HEK293T (cell line): Measurements from ENCODE around the gene CACUL1.

Source experiments
- FOXA1 ChIP-seq: fragments of 450-650 bp; IDR thresholded peaks from 2 replicates; pipeline ENCODE4 v1.6.1; 2016; ENCODE audit warnings: mild to moderate bottlenecking
- FOXK2 ChIP-seq: fragments of 450-650 bp; IDR thresholded peaks from 2 replicates; pipeline ENCODE4 v1.6.1; 2016; ENCODE audit warnings: mild to moderate bottlenecking
- SUZ12 ChIP-seq: fragments of 450-650 bp; IDR thresholded peaks from 2 replicates; pipeline ENCODE4 v1.6.1; 2016; ENCODE audit warnings: mild to moderate bottlenecking

DNA sequence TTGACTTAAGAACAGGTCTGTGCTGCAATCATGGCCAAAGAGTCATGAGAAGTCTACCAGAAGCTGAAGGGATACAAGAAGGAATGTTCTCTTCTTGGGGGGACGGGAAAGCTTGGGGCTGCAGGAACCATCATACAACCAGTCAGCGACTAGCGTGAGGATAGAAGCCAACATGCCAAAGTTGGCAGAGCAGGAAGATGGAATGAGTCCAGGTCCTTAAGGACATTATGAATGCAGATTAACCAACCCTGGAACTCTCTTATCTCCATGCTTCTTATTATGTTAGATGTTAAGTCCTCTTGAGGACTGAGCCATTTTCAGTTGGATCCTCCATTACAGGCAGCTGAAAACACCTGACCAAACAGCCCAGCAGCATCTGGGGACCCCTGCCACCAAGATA, 17.2 kb upstream of the CACUL1 start:
- TF ChIP-seq FOXK2 (no peak), FOXA1 (no peak), SUZ12 (no peak)
